Activated naive CD8-positive, alpha-beta T cell treated with anti-CD3 and anti-CD28 coated beads, Interleukin-2, amount 10 ng/mL, durations not matched to agents 7 days and 5 days (primary cell): ENCODE measurements around the gene ZFYVE28. TPM values are rescaled to one million over a fixed set of nuclear protein-coding genes. Genes with fewer than 3 reads are reported as not detected.

ENCODE experiments used
- ATAC-seq: fragments of 150-1000 bp; cut with Tn5 transposase; one replicate; pipeline ENCODE4 v1.10.0; 2021; ENCODE audit warnings: low read depth, moderate library complexity
- POLR2A ChIA-PET: fragments of 350-600 bp; sonication (Branson Sonifier 250); formaldehyde crosslinking; loops from one replicate; lab custom pipeline; 2021; ENCODE audit warnings: antibody characterized with exemption; lab: Charles Lee
- DNase-seq: peaks from one replicate; pipeline ENCODE4 v3.0.0; 2021
- H3K27ac Mint-ChIP-seq: one replicate; pipeline ENCODE4 v1.8.0; 2022; ENCODE audit warnings: mild to moderate bottlenecking, mixed read lengths
- H3K27me3 Mint-ChIP-seq: one replicate; pipeline ENCODE4 v1.8.0; 2022; ENCODE audit warnings: mild to moderate bottlenecking, moderate library complexity, mixed read lengths
- H3K36me3 Mint-ChIP-seq: one replicate; pipeline ENCODE4 v1.8.0; 2021; ENCODE audit warnings: mild to moderate bottlenecking, mixed read lengths
- H3K4me1 Mint-ChIP-seq: one replicate; pipeline ENCODE4 v1.8.0; 2021; ENCODE audit warnings: mixed read lengths
- H3K4me3 Mint-ChIP-seq: one replicate; pipeline ENCODE4 v1.8.0; 2022; ENCODE audit warnings: mild to moderate bottlenecking, moderate library complexity, mixed read lengths
- H3K9me3 Mint-ChIP-seq: one replicate; pipeline ENCODE4 v1.8.0; 2021; ENCODE audit warnings: mixed read lengths
- total RNA-seq, 2 experiments: library from RNA; stranded (reverse); gene quantifications; one replicate each; pipeline ENCODE4 v1.2.3, GENCODE V29; 2021

The ZFYVE28 gene
- total RNA-seq, 2 experiments from 2014 or later: 16.1 to 17.7 TPM

- DNase-seq (no peak), ATAC-seq (no peak)
- peaks cover 18% of the 10 kb centered on the region for H3K27me3 Mint-ChIP-seq
- no peaks in the 10 kb centered on the region for H3K9me3 Mint-ChIP-seq
- no peak overlapping the region for H3K4me3 Mint-ChIP-seq
- peaks cover 18% of the 10 kb centered on the region for H3K4me1 Mint-ChIP-seq
- POLR2A ChIA-PET: interaction anchor here (1.0 kb wide), 1 partner anchor 166 kb away, joined by 3 read pairs; the partner anchor contains the start of genes HAUS3 and POLN
- H3K27ac Mint-ChIP-seq: no peak overlapping the region
- H3K36me3 Mint-ChIP-seq: no peaks in the 10 kb centered on the region
Measured at GRCh38 chr4:2408401-2408958, 10.0 kb downstream of the ZFYVE28 start.

DNA sequence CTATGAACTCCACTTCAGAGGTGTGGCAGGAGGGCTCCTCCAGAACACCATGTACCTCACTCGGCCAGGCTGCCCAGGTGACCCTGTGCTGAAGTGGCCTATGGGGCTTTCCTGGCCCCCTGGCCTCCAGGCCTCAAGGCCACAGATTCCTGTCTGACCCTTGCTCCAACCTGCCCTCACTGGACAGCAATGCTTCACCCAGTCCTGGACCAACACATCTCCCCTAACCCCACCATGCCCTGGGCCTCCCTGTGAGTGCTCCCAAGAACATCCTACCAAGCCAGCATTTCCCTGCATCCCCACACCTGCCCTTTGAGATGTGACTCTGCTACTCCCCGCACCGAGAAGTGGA lies 10.5 kb downstream of the ZFYVE28 start:
- Mint-ChIP-seq H3K36me3 (no peaks in the 10 kb centered on the region), H3K4me3 (no peak overlapping the region), H3K4me1 (peaks cover 14% of the 10 kb centered on the region), H3K27me3 (peaks cover 18% of the 10 kb centered on the region), H3K27ac (no peak overlapping the region), H3K9me3 (no peaks in the 10 kb centered on the region)
- POLR2A ChIA-PET: interaction anchor here (1.0 kb wide), 1 partner anchor 166 kb away, joined by 3 read pairs; the partner anchor contains the start of genes HAUS3 and POLN
- no peak for ATAC-seq
- no peak for DNase-seq

DNA sequence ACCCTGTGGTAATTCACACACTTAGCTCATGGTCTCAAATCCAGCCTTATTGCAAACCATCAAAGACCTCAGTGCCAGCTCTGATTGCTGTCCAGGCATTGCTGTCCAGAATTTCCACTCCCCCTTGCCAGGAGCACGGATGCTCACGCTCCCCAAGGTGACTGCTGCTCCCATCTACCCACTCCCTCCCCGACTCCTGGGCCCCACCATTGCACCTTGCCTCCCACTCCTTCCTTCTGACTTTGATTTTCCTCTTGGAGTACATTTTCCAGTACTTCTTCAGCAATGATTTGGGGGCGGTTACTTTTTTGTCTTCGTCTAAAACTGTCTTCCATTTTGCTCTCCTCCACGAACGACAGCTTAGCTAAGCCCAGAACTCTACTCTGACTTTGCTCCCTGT lies 11.5 kb downstream of the ZFYVE28 start:
- POLR2A ChIA-PET: interaction anchor here (0.6 kb wide), 1 partner anchor 62 kb away, joined by 3 read pairs; the partner anchor contains the start of gene RNF4
- H3K4me1 Mint-ChIP-seq: peaks cover 12% of the 10 kb centered on the region
- ATAC-seq: no peak
- H3K4me3 Mint-ChIP-seq: no peak overlapping the region
- no peaks in the 10 kb centered on the region for H3K9me3 Mint-ChIP-seq
- no peak overlapping the region for H3K27ac Mint-ChIP-seq
- peaks cover 26% of the 10 kb centered on the region for H3K27me3 Mint-ChIP-seq
- DNase-seq: no peak
- no peaks in the 10 kb centered on the region for H3K36me3 Mint-ChIP-seq

GRCh38 chr4:2406406-2406805 lies 12.0 kb downstream of the ZFYVE28 start:
- Mint-ChIP-seq H3K27me3 (peaks cover 24% of the 10 kb centered on the region), H3K27ac (no peak overlapping the region), H3K4me3 (no peak overlapping the region), H3K36me3 (no peaks in the 10 kb centered on the region), H3K4me1 (peaks cover 12% of the 10 kb centered on the region), H3K9me3 (no peaks in the 10 kb centered on the region)
- ATAC-seq: no peak
- POLR2A ChIA-PET: no interaction called here
- DNase-seq: no peak

DNA sequence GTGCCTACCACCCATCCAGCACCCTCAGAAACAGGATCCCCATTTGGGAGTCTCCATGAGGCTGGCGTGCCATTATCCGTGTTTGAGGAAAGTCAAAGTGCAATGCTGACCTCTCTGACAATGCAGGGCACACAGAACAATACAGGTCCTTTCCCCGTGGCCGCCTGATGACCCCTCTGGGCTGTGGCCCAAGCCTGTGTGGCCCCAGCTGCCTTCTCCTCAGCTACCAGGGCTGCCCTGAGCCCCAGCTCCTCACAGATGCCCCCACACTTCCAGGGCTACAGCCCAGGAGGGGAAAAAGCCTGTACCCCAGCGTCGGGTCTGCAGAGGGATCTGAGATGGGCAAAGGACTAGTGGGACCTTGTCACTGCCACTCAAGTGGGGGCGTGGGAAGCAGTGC lies 15.5 kb downstream of the ZFYVE28 start:
- H3K36me3 Mint-ChIP-seq: no peaks in the 10 kb centered on the region
- H3K4me1 Mint-ChIP-seq: peaks cover 6% of the 10 kb centered on the region
- peaks cover 16% of the 10 kb centered on the region for H3K27me3 Mint-ChIP-seq
- H3K27ac Mint-ChIP-seq: no peak overlapping the region
- ATAC-seq (no peak), DNase-seq (no peak)
- no peak overlapping the region for H3K4me3 Mint-ChIP-seq
- no peaks in the 10 kb centered on the region for H3K9me3 Mint-ChIP-seq
- POLR2A ChIA-PET: interaction anchor here (1.4 kb wide), 1 partner anchor 10 kb away, joined by 9 read pairs; no protein-coding TSS in a partner anchor

GRCh38 chr4:2402048-2402842 lies 16.2 kb downstream of the ZFYVE28 start:
- POLR2A ChIA-PET: interaction anchor here (1.4 kb wide), 1 partner anchor 11 kb away, joined by 9 read pairs; no protein-coding TSS in a partner anchor
- Mint-ChIP-seq H3K4me1 (peaks cover 6% of the 10 kb centered on the region), H3K9me3 (no peaks in the 10 kb centered on the region), H3K27me3 (peaks cover 16% of the 10 kb centered on the region), H3K27ac (no peak overlapping the region), H3K36me3 (no peaks in the 10 kb centered on the region), H3K4me3 (peak overlapping the region; percentile 28)
- ATAC-seq (peak; percentile 55), DNase-seq (no peak)

GRCh38 chr4:2401610-2401983 lies 16.8 kb downstream of the ZFYVE28 start:
- H3K4me1 Mint-ChIP-seq: peaks cover 6% of the 10 kb centered on the region
- H3K4me3 Mint-ChIP-seq: no peak overlapping the region
- POLR2A ChIA-PET: interaction anchor here (1.4 kb wide), 1 partner anchor 11 kb away, joined by 9 read pairs; no protein-coding TSS in a partner anchor
- no peak overlapping the region for H3K27ac Mint-ChIP-seq
- H3K9me3 Mint-ChIP-seq: no peaks in the 10 kb centered on the region
- DNase-seq (no peak), ATAC-seq (no peak)
- H3K36me3 Mint-ChIP-seq: no peaks in the 10 kb centered on the region
- H3K27me3 Mint-ChIP-seq: peaks cover 11% of the 10 kb centered on the region

- Mint-ChIP-seq H3K36me3 (no peaks in the 10 kb centered on the region), H3K4me1 (peaks cover 6% of the 10 kb centered on the region), H3K27me3 (peaks cover 11% of the 10 kb centered on the region), H3K27ac (no peak overlapping the region), H3K4me3 (no peak overlapping the region), H3K9me3 (no peaks in the 10 kb centered on the region)
- no peak for DNase-seq
- POLR2A ChIA-PET: interaction anchor here (1.4 kb wide), 1 partner anchor 11 kb away, joined by 4 read pairs; no protein-coding TSS in a partner anchor
- no peak for ATAC-seq
Measured at GRCh38 chr4:2400841-2401609, 17.4 kb downstream of the ZFYVE28 start.

DNA sequence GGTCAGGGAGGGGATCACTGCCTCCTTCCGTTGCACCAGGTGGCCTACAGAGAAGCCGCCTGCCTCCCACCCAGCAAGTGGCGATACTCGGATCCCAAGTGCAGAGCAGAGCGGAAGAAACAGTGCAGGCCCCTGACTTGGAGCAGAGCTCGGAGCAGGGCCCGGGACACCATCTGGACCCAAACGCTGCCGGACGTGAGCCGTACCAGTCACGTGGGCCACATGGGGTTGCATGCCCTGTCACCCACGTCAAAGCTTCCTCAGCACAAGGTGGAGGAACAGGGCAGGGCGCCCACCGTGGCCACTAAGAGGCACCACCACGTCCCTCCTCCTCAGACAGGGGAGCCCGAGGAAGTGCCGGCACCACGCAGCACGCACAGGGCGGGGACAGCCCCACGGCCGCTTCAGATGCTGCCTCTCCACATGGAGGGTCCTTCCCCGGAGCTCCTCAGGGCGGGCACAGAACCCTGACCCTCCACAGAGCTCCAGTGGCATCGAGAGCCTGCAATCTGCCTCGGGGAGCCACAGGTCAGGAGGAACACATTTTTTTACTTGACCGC lies 18.7 kb downstream of the ZFYVE28 start:
- ATAC-seq (no peak), DNase-seq (no peak)
- Mint-ChIP-seq H3K4me3 (no peak overlapping the region), H3K27me3 (peaks cover 16% of the 10 kb centered on the region), H3K9me3 (no peaks in the 10 kb centered on the region), H3K4me1 (peaks cover 6% of the 10 kb centered on the region), H3K27ac (no peak overlapping the region), H3K36me3 (no peaks in the 10 kb centered on the region)
- POLR2A ChIA-PET: interaction anchor here (1.0 to 1.4 kb wide), 2 partner anchors 13 to 138 kb away, joined by 3 to 4 read pairs; partner anchors contain the start of gene MXD4

GRCh38 chr4:2399216-2399615 lies 19.2 kb downstream of the ZFYVE28 start:
- peaks cover 6% of the 10 kb centered on the region for H3K4me1 Mint-ChIP-seq
- no peak for DNase-seq
- POLR2A ChIA-PET: interaction anchor here (1.0 kb wide), 1 partner anchor 137 kb away, joined by 3 read pairs; the partner anchor contains the start of gene MXD4
- no peak overlapping the region for H3K4me3 Mint-ChIP-seq
- H3K36me3 Mint-ChIP-seq: no peaks in the 10 kb centered on the region
- peaks cover 20% of the 10 kb centered on the region for H3K27me3 Mint-ChIP-seq
- ATAC-seq: no peak
- no peak overlapping the region for H3K27ac Mint-ChIP-seq
- H3K9me3 Mint-ChIP-seq: no peaks in the 10 kb centered on the region

DNA sequence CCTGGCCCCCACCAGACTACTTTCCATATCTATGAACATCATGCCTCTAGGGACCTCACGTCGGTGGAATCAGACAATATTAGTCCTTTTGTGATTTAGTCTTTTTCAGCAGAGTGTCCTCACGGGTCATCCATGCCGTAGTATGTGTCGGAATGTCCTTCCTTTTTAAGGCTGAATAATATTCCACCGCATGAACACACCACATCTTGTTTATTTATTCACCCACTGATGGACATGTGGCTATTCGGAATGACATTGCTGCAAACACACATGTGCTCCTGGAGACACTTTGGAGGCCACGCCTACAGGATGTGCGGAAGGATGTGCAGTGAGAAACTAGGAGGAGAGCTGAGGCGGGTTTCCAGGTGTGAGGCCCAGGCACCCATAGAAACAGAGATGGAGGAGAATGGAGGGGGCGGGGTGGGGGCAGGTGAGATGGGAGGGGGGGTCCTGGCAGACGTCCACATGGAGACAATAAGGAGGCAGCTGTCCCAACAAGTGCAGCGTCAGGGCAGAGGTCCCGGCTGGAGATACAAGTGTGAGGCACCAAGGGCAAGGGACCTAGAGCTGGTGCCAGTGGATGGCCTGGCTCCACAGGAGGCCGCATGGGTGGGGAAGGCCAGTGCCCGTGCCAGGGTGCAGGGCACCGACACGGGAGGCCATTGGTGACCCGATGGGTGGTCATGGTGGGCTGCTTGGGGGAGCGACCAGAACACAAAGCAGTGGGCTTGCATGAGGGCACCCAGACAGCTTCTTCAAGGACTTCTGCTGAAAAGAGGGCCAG lies 20.7 kb downstream of the ZFYVE28 start:
- ATAC-seq: no peak
- no peak for DNase-seq
- Mint-ChIP-seq H3K27ac (no peak overlapping the region), H3K36me3 (no peaks in the 10 kb centered on the region), H3K4me1 (peaks cover 15% of the 10 kb centered on the region), H3K27me3 (peaks cover 28% of the 10 kb centered on the region), H3K4me3 (no peak overlapping the region), H3K9me3 (no peaks in the 10 kb centered on the region)
- POLR2A ChIA-PET: no interaction called here

DNA sequence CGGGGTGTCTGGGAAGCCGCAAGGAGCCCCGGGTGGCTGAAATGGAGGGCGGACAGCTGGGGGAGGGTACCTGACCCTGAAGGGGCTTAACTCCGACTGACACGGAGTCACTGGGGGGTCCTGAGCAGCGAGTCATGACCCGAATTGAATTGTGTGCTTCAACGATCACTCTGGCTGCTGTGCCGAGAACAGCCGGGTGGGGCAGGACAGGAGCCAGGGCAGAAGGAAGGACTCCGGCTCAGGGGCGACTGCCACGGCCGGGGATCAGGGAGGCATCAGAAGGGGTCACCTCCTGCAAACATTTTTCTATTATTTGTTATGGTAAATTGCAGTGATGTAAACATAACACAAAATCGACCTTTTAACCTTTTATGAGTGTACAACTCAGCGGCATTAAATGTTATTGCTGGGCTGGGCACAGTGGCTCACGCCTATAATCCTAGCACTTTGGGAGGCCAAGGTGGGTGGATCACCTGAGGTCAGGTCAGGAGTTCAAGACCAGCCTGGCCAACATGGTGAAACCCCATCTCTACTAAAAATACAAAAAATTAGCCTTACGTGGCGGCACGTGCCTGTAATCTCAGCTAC lies 21.6 kb downstream of the ZFYVE28 start:
- ATAC-seq: no peak
- Mint-ChIP-seq H3K36me3 (no peaks in the 10 kb centered on the region), H3K9me3 (no peaks in the 10 kb centered on the region), H3K4me3 (no peak overlapping the region), H3K27ac (no peak overlapping the region), H3K27me3 (peaks cover 30% of the 10 kb centered on the region), H3K4me1 (peaks cover 9% of the 10 kb centered on the region)
- POLR2A ChIA-PET: no interaction called here
- DNase-seq: no peak
